Calu3 (cell line): ENCODE data around the gene GPNMB. TPM values are rescaled to one million over a fixed set of nuclear protein-coding genes. Genes with fewer than 3 reads are reported as not detected.

Experiments
- BruUV-seq: library from RNA; stranded (reverse); fragments of 400-500 nt; replicated peaks from 2 replicates; lab custom pipeline; 2021; lab: Mats Ljungman, UMichigan
- CTCF ChIA-PET: fragments of 300-600 bp; sonication (Branson Sonifier 250); formaldehyde crosslinking; loops from one replicate; lab custom pipeline; 2022; ENCODE audit warnings: antibody characterized with exemption; lab: Charles Lee
- DNase-seq: peaks from one replicate; pipeline ENCODE4 v3.0.0; 2022
- H3K27ac Mint-ChIP-seq: one replicate; pipeline ENCODE4 v1.8.0; 2022; ENCODE audit warnings: mixed read lengths; ENCODE audit not compliant: unreplicated experiment
- H3K27me3 Mint-ChIP-seq: one replicate; pipeline ENCODE4 v1.8.0; 2022; ENCODE audit warnings: mixed read lengths; ENCODE audit not compliant: unreplicated experiment
- H3K36me3 Mint-ChIP-seq: one replicate; pipeline ENCODE4 v1.8.0; 2022; ENCODE audit warnings: mild to moderate bottlenecking, moderate library complexity, mixed read lengths; ENCODE audit not compliant: insufficient read depth, unreplicated experiment
- H3K4me1 Mint-ChIP-seq: one replicate; pipeline ENCODE4 v1.8.0; 2022; ENCODE audit warnings: mild to moderate bottlenecking, low read depth, mixed read lengths; ENCODE audit not compliant: unreplicated experiment
- H3K4me3 Mint-ChIP-seq: one replicate; pipeline ENCODE4 v1.8.0; 2022; ENCODE audit warnings: mild to moderate bottlenecking, low read depth, moderate library complexity, mixed read lengths; ENCODE audit not compliant: unreplicated experiment
- H3K9me3 Mint-ChIP-seq: one replicate; pipeline ENCODE4 v1.8.0; 2022; ENCODE audit warnings: low read depth, mixed read lengths; ENCODE audit not compliant: unreplicated experiment
- CTCF ChIP-seq: fragments of 200-600 bp; IDR thresholded peaks from one replicate; pipeline ENCODE4 v1.8.0; 2022; ENCODE audit warnings: antibody characterized with exemption; ENCODE audit not compliant: unreplicated experiment
- intact Hi-C: fragments of 100-400 bp; cut with micrococcal nuclease; formaldehyde crosslinking; loops from one replicate; pipeline ENCODE4 v1.10.0; 2022; ENCODE audit not compliant: unreplicated experiment
- total RNA-seq: library from RNA; stranded (reverse); gene quantifications from 2 replicates; pipeline ENCODE4 v1.2.3, GENCODE V29; 2022

Gene GPNMB
- total RNA-seq, 1 experiment from 2014 or later, result 5.8 TPM

- no peaks in the 10 kb centered on the region for H3K4me1 Mint-ChIP-seq
- no TSS peak for BruUV-seq
- no peak for DNase-seq
- intact Hi-C loops, result loop anchor here (5.0 kb wide), 1 partner anchor 73 kb away; no protein-coding TSS in a partner anchor
- H3K4me3 Mint-ChIP-seq, result no peak overlapping the region
- no peak for TF ChIP-seq CTCF
- H3K27ac Mint-ChIP-seq, result no peak overlapping the region
- no peaks in the 10 kb centered on the region for H3K9me3 Mint-ChIP-seq
- no peaks in the 10 kb centered on the region for H3K36me3 Mint-ChIP-seq
- H3K27me3 Mint-ChIP-seq, result peaks cover 37% of the 10 kb centered on the region
- CTCF ChIA-PET, result no interaction called here
These were observed 13.8 kb downstream of the GPNMB start for GRCh38 chr7:23260371-23260770.

GRCh38 chr7:23261843-23262452 lies 15.4 kb downstream of the GPNMB start:
- Mint-ChIP-seq H3K4me3 (no peak overlapping the region), H3K4me1 (no peaks in the 10 kb centered on the region), H3K27ac (no peak overlapping the region), H3K9me3 (no peaks in the 10 kb centered on the region), H3K27me3 (peaks cover 31% of the 10 kb centered on the region), H3K36me3 (no peaks in the 10 kb centered on the region)
- intact Hi-C loops, result loop anchor here (2.0 to 5.0 kb wide), 2 partner anchors 75 to 283 kb away; no protein-coding TSS in a partner anchor
- BruUV-seq, result no TSS peak
- DNase-seq, result peak; percentile 83
- TF ChIP-seq CTCF, result peak; percentile 95
- CTCF ChIA-PET, result interaction anchor here (0.8 to 3.3 kb wide), 3 partner anchors 11 to 283 kb away, joined by 3 to 12 read pairs (median 8); no protein-coding TSS in a partner anchor

GRCh38 chr7:23264916-23265458 lies 18.4 kb downstream of the GPNMB start:
- no peaks in the 10 kb centered on the region for H3K36me3 Mint-ChIP-seq
- peaks cover 1% of the 10 kb centered on the region for H3K27me3 Mint-ChIP-seq
- H3K27ac Mint-ChIP-seq, result no peak overlapping the region

GRCh38 chr7:23266918-23267317 lies 20.3 kb downstream of the GPNMB start:
- intact Hi-C loops, result no loop called here
- Mint-ChIP-seq H3K36me3 (no peaks in the 10 kb centered on the region), H3K27ac (no peak overlapping the region), H3K4me1 (peaks cover under 1% of the 10 kb centered on the region), H3K4me3 (no peak overlapping the region), H3K9me3 (no peaks in the 10 kb centered on the region), H3K27me3 (no peaks in the 10 kb centered on the region)
- no peak for TF ChIP-seq CTCF
- CTCF ChIA-PET, result no interaction called here
- BruUV-seq, result no TSS peak
- DNase-seq, result no peak

More at GRCh38 chr7:23264916-23265458, 18.4 kb downstream of the GPNMB start:
- no peak overlapping the region for H3K4me3 Mint-ChIP-seq
- no peak for TF ChIP-seq CTCF
- CTCF ChIA-PET, result no interaction called here
- no TSS peak for BruUV-seq
- intact Hi-C loops, result loop anchor here (5.0 kb wide), 1 partner anchor 78 kb away; no protein-coding TSS in a partner anchor
- no peak for DNase-seq
- no peaks in the 10 kb centered on the region for H3K9me3 Mint-ChIP-seq
- no peaks in the 10 kb centered on the region for H3K4me1 Mint-ChIP-seq
